COLO829 (cell line): ENCODE results near the gene SLC25A20.
"Not testable (repeated sequence)": the region's sequence is repeated elsewhere in the genome, so short reads cannot be mapped to it uniquely, and the experiment has no call there.

Experiments used
- DNase-seq: peaks from one replicate; pipeline ENCODE4 v3.0.0; 2012; ENCODE audit warnings: low spot score

SLC25A20 gene

DNA sequence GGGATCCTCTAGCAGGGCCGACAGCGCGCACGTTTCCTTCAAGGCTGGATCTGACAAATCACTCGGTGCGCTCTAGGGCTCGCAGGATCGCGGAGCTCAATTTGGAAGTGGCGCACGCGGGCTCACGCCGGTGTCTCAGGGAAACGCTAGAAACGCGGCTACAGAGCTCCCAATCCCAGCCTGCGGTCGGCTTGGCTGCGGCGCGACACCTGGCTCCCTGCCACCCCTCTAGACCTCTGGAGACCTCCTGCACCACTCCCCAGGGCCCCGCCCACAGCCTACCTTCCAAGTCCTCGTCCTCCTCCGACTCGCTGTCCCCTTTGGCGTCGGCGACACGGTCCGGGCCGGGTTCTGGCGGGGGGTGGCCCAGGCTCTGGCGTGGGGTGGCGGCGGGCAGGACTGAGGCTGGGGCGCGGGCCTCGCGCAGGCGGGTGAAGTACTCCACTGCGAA, 51.6 kb downstream of the SLC25A20 start:
- peak; percentile 45 for DNase-seq

- peak; percentile 35 for DNase-seq
These were observed 53.5 kb downstream of the SLC25A20 start for GRCh38 chr3:48845170-48845569.

- DNase-seq: no peak
These were observed 61.5 kb downstream of the SLC25A20 start for GRCh38 chr3:48837163-48837562.

DNA sequence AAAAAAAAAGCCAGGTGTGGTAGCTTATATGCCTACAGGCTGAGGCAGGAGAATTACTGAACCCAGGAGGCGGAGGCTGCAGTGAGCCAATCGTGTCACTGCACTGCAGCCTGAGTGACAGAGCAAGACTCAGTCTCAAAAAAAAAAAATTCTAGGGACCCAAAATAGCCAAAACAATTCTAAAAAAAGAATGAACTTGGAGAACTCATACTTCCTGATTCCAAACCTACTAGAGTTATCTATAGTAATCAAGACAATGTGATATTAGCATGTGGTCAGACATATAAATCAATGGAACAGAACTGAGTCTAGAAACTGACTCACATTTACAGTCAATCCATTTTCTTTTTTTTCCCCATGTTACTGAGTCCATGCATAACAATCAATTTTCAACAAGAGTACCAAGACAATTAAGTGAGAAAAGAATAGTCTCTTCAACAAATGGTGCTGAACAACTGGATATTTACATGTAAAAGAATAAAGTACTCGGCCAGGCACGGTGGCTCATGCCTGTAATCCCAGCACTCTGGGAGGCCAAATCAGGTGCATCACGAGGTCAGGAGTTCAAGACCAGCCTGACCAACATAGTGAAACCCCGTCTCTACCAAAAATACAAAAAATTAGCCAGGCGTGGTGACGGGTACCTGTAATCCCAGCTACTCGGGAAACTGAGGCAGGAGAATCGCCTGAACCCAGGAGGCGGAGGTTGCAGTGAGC, 62.9 kb downstream of the SLC25A20 start:
- no peak for DNase-seq

DNA sequence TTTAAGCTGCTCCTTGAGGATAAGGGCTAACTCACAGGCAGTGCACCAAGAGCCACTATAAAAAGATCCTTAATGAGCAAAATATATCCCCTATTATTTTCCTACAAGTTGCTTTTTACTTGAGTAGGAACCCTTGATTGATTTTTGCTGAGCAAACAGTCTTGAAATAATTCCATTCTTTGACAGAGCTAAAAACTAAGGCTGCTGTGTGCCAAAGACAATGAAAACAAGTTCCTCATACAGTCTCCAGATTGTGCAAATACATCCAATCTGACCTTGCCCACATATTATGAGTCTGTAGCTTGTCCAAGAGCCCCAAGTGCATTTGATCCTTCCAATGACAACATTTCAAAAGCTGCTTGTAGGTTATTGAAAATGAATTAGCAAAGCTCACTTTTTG, 66.0 kb downstream of the SLC25A20 start:
- DNase-seq: no peak

- no peak for DNase-seq
These were observed 68.0 kb downstream of the SLC25A20 start for GRCh38 chr3:48830715-48831114.

- DNase-seq: not testable (repeated sequence)
These were observed 69.2 kb downstream of the SLC25A20 start for GRCh38 chr3:48829525-48829924.

DNA sequence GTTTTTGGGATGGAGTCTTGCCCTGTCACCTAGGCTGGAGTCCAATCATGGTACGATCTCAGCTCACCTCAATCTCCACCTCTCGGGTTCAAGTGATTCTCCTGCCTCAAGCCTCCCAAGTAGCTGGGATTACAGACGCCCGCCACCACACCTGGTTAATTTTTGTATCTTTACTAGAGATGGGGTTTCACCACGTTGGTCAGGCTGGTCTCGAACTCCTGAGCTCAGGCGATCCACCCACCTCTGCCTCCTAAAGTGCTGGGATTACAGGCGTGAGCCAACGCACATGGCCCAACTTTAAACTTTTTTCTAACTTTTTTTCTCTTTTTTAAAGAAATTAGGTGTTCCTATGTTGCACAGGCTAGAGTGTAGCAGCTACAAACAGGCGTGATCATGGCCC, 70.8 kb downstream of the SLC25A20 start:
- not testable (repeated sequence) for DNase-seq

GRCh38 chr3:48826451-48826850, 72.2 kb downstream of the SLC25A20 start:
- DNase-seq: peak; percentile 85

GRCh38 chr3:48820612-48821324, 77.9 kb downstream of the SLC25A20 start:
- no peak for DNase-seq

DNA sequence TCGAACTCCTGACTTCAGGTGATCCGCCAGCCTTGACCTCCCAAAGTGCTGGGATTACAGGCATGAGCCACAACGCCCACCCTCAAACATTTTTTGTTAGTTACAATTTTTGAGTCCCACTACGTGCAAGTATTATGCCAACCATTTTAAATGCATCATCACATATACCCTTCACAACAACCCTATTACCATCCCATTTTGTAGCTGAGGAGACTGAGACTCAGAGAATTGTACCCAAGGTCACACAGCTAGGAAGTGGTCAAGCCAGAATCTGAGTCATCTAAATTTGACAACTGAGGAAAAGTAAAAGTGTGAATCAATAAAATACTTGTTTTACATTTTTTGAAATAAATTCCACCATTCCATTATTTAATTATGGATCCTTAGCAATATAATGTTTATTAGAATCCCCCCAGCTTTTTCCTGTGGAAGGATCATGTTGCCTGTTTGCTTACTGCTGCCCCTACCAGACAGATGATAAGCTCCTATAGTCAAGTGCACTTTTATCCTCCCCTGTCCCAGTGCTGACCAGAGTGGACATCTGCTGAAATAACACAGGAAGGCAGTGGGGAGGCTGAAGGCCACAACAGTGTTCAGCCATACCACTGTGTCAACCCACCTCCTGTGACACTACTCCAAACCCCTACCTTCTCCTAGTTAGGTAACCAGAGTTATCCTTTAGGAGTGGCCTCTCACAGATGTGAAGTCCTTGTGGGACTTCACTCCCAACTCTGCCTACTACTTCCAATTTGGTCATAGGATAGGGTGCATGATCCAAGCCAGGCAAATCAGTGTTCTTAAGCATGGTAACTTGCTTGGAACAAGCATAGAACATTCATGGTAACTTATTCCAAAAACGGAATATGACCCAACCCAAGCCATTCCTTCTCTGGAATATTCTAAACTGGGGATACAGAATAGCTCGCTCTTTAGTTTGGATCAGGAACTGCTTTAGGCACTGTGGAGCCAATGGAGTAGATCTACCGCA, 79.2 kb downstream of the SLC25A20 start:
- no peak for DNase-seq

GRCh38 chr3:48811524-48811923, 87.2 kb downstream of the SLC25A20 start:
- no peak for DNase-seq
